GM08714 (cell line): ENCODE results near the gene RAB31.

Source experiments
- H3K4me3 ChIP-seq: fragments of 200-500 bp; sonication (Bioruptor generic); 2 replicates; pipeline ENCODE4 v1.5.1; 2014; ENCODE audit warnings: mild to moderate bottlenecking, low read length, inconsistent platforms
- ZNF274 ChIP-seq: IDR thresholded peaks from 2 replicates; pipeline ENCODE4 v1.6.1; 2012; ENCODE audit warnings: mild to moderate bottlenecking, low read depth, low read length

RAB31 gene

GRCh38 chr18:9683418-9684396, 24.4 kb upstream of the RAB31 start:
- H3K4me3 ChIP-seq = no peak overlapping the region
- no peak for TF ChIP-seq ZNF274

DNA sequence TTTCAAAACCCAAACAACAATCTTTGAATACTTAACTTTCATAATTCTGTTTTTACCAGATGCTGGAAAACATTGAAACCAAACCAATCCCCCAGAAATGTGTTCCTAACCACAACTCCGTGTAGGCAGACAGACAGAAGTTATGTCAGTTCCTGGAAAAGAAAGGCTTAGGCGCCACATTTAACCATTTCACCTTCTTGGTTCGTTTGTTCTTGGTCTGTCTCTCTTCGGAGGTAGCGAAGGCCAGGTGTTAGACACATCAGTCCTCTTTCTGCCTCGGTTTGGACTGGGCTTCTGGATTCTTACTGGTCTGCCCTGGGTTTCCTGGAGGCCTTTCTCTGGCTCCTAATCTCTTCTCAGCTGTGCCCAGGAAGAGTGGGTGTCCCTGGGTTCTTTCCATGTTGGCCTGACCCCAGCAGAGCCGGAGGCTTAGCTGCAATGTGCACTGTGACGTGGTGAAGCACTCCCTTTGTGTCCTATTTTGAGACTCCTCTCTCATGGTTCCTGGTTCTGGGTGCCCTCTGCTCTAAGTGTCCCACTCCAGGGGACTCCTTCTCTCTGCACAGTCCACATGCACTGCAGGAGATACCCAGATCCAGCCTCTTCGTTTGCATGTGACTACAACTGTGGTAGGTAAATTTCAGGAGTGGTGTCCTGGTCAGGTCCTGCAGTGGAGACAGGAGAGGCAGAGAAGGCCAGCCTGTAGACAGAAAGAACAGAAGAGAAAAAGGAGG, 23.1 kb upstream of the RAB31 start:
- H3K4me3 ChIP-seq = no peak overlapping the region
- no peak for TF ChIP-seq ZNF274

DNA sequence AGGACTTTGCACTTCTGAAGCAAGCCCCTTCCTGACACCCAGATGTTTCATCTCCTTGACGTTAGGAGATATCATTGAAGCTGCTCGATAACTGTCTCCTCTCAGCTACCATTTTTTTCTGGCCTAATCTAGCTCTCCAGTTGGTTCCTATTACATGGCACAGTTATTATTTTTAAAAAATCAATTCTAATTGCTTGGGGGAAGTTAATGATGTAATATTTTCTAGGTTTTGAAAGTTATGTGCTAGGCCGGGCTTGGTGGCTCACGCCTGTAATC, 22.5 kb upstream of the RAB31 start:
- no peak overlapping the region for H3K4me3 ChIP-seq
- no peak for TF ChIP-seq ZNF274

DNA sequence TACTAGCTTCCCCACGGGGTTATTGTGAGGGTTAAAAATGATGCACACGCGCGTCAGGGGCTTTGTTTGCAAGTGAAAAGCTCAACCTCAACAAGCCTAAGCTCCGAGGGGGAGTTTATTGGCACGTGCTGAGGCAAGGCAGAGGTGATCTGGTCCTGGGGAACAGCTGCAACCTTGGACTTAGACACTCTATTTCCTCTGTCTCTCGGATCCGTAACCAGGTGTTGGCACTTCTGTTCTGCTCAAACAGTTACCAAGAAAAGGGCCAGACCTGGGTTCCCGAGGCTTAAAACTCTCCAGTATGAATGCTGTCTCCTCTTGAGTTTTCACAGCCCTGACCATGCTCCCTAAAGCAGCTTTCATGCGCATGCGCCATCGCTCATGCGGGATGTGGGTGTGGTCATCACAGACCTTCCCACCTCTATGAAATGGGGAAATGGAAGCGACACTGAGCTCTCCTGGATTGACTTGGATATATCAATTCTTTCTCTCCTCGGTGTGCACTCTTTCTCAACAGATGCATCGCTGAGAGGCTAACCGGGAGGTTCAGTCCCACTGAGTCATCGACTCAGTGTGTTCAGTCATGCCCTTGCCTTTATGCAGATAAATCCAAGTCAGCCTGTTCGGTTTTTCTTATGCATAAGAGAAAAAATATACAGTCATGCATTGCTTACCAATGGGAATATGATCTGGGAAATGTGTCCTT, 19.9 kb upstream of the RAB31 start:
- H3K4me3 ChIP-seq = no peak overlapping the region
- no peak for TF ChIP-seq ZNF274

DNA sequence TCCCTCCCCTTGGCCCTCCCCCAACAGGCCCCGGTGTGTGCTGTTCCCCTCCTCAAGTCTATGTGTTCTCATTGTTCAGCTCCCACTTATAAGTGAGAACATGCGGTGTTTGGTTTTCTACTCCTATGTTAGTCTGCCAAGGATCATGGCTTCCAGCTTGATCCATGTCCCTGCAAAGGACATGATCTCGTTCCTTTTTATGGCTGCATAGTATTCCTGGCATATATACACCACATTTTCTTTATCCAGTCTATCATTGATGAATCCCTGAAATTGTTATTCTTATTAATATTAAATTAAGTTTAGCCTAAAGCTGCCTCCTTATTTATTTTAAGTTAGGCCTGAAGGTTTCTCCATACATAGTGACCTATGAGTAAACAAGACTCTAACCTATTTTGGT, 18.8 kb upstream of the RAB31 start:
- H3K4me3 ChIP-seq = no peak overlapping the region
- no peak for TF ChIP-seq ZNF274

DNA sequence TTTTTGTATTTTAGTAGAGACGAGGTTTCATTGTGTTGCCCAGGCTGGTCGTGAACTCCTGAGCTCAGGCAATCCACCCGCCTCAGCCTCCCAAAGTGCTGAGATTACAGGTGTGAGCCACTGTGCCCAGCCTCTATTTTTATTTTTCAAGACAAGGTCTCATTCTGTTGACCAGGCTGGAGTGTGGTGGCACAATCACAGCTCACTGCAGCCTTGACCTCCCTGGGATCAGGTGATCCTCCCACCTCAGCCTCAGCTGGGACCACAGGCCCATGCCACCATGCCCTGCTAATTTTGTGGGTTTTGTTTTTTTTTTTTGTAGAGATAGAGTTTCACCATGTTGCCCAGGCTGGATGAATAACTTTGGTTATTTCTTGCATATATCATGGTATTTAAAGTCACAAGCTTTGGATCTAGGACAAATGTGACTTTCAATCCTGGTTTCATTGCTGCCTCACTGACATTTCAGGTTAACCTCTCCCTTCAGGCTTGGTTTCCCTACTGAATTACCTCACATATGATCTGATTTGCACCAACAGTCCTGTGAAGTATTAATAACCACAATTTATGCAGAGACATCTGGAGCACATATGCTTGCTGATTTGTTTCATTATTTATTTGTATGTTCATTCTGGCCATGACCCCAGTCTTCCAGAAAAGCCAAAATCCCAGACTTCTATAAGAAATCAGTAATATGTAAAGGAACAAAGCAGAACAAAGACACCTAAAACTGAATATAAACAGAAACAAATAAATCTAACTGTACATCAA, 17.5 kb upstream of the RAB31 start:
- no peak for TF ChIP-seq ZNF274
- H3K4me3 ChIP-seq = no peak overlapping the region

DNA sequence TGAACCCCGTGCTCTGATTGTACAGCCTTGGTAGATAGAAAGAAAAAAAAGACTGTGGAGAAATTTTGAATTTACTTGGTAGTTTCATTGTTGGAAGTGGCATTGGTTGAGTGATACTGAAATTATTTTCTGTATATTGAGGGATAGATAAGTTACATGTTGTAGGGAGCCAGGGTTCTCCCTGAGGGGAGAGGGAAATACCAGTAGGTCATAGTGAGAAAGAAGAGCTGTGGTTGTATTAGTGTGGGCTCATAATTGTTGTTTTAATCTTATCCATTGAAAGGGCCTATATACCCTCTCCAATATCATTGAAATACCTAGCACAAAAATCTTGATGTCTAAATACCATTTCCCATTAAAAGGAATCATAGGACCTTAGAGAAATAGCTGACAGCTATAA, 16.9 kb upstream of the RAB31 start:
- TF ChIP-seq ZNF274 = no peak

DNA sequence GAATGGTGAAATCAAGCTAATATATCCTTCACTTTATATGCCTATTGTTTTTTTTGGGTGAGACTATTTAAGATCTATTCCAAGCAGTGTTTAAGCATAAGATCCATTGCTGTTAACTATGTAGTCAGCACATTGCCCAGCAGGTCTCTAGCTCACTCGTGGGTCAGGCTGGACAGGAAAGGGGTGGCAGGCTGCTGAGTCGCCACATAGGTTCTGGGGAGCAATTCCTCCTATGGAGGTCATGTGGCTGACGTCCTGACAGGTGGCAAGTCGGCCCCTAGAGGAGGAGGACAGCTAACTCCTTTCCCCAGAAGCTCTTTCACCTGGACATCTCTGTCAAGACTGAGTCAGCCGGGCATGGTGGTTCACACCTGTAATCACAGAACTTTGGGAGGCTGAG, 13.9 kb upstream of the RAB31 start:
- no peak for TF ChIP-seq ZNF274
- H3K4me3 ChIP-seq = no peak overlapping the region

More for the DNA sequence above, 16.9 kb upstream of the RAB31 start:
- H3K4me3 ChIP-seq = no peak overlapping the region

- no peak overlapping the region for H3K4me3 ChIP-seq
- TF ChIP-seq ZNF274 = no peak
Measured at GRCh38 chr18:9694952-9695495, 13.1 kb upstream of the RAB31 start.

DNA sequence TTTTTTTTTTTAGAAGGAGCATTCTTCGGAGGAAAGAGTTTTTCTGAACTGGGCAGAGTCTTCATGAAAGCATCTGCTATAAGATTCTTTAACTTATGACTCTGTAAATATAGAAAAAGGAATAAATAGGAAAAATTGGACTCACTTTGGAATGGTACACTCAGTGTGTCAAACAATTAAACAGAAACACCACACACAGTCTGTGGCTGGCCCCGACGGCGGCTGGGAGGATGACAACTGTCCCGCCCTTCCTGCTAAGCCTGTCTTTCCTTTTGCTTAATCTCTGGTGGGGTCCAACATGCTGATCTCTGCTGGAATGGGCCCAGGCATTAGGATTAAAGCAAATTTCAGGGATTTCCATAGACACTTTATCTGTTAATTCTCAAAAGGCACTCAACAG, 12.5 kb upstream of the RAB31 start:
- no peak for TF ChIP-seq ZNF274
- H3K4me3 ChIP-seq = no peak overlapping the region

DNA sequence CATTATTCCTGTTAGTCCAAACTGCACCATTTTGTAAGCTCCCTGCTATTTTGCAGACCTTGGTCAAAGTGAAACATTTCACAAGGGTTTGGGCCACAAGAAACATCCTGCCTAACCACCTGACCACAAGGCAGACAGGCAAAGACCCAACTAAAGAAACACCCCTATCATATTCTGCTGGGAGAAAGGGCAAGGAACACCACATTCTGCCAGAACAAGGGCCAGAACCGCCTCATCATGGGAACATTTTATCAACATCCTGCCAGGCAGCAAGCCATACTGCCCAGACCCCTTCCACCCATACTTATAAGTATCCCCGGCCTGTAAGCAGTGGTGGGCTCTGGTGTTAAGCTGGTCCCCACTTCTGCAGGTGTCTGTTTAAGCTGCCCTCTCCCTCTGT, 12.0 kb upstream of the RAB31 start:
- TF ChIP-seq ZNF274 = no peak
- no peak overlapping the region for H3K4me3 ChIP-seq

GRCh38 chr18:9696701-9697100, 11.4 kb upstream of the RAB31 start:
- no peak for TF ChIP-seq ZNF274
- no peak overlapping the region for H3K4me3 ChIP-seq

DNA sequence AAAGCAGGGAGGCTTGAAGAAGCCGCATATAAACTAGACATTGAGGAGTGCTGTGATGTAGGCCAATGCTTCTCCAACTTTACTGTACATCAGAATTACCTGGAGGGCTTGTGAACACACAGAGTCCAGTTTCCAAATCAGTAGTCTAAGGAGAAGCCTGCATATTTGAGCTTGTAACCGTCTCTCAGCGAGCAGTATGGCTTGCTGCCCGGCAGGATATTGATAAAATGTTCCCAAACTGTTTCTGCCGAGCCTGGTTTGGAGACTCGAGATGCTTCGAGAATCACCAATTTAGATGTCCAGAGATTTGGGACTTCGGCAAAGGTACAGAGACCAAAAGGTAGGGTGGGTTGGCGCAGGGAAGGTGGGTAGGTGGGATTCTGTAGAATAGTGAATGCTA, 11.0 kb upstream of the RAB31 start:
- H3K4me3 ChIP-seq = no peak overlapping the region
- no peak for TF ChIP-seq ZNF274

DNA sequence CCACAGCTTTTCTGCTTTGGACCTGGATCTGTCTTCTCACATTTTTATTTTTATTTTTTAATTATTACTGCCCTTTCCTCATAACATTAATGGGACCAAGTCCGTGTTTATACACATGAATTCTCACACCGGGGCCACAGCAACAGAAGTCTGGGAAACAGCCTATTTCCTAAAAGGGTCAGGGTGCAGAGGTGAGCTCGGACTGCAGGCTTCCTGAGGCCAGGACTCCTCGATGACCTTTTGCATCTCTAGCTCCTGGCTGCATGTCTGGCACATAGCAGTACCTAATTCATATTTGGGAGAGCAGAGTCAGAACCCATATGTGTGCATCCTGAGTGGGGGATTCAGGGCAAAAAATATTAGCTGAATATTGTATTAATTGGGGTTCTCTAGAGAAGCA, 9.6 kb upstream of the RAB31 start:
- TF ChIP-seq ZNF274 = no peak
- no peak overlapping the region for H3K4me3 ChIP-seq
